Small intestine (tissue), 7 donors: Measurements from ENCODE around the gene RBBP5. TPM values are rescaled to one million over a fixed set of nuclear protein-coding genes. Genes with fewer than 3 reads are reported as not detected.
A peak's percentile ranks its signal among the peaks of the same experiment; 100 is the strongest.

Experiments used
- DNase-seq, 2 donors: peaks; one replicate each; pipeline versions ENCODE4 v3.0.0 to v3.0.0-alpha.2; 2013
- FAIRE-seq: peaks from 2 replicates; lab custom pipeline; 2012; peaks lifted over from hg19 to GRCh38; lab: Jason Lieb, UNC
- H3K27ac ChIP-seq, 3 donors: one replicate each; pipeline ENCODE4 v1.5.1; 2013; ENCODE audit warnings: low read length in 2 of 3, mild to moderate bottlenecking in 2 of 3, control low read depth in 1 of 3, inconsistent platforms in 1 of 3, low read depth in 1 of 3, moderate library complexity in 1 of 3
- H3K27me3 ChIP-seq, 3 donors: one replicate each; pipeline ENCODE4 v1.6.1; 2013; ENCODE audit warnings: low read length in 3 of 3, inconsistent platforms in 1 of 3; ENCODE audit not compliant: control insufficient read depth in 3 of 3, insufficient read depth in 3 of 3
- H3K36me3 ChIP-seq, 3 donors: one replicate each; pipeline ENCODE4 v1.6.1; 2013; ENCODE audit warnings: low read length in 3 of 3, inconsistent platforms in 1 of 3, low read depth in 1 of 3, mild to moderate bottlenecking in 1 of 3, moderate library complexity in 1 of 3; ENCODE audit not compliant: control insufficient read depth in 3 of 3, insufficient read depth in 2 of 3
- H3K4me1 ChIP-seq, 3 donors: one replicate each; pipeline ENCODE4 v1.6.1; 2013; ENCODE audit warnings: low read length in 2 of 3, inconsistent platforms in 1 of 3, low read depth in 1 of 3, mild to moderate bottlenecking in 1 of 3, moderate library complexity in 1 of 3; ENCODE audit not compliant: control insufficient read depth in 3 of 3, insufficient read depth in 2 of 3
- H3K4me3 ChIP-seq, 3 donors: one replicate each; pipeline ENCODE4 v1.5.1; 2013; ENCODE audit warnings: low read length in 3 of 3, control low read depth in 1 of 3, inconsistent platforms in 1 of 3, low read depth in 1 of 3, mild to moderate bottlenecking in 1 of 3, moderate library complexity in 1 of 3
- H3K9me3 ChIP-seq, 2 donors: one replicate each; pipeline ENCODE4 v1.6.1; 2013; ENCODE audit warnings: low read depth in 1 of 2, low read length in 1 of 2; ENCODE audit not compliant: control insufficient read depth in 2 of 2, insufficient read depth in 1 of 2
- WGBS, 3 donors: extraction: QIAGEN DNeasy Blood & Tissue Kit; methylation state at CpG; one replicate each; pipeline ENCODE4 v1.1.7; 2013; 5-methylcytosine and 5-hydroxymethylcytosine counted together
- polyA plus RNA-seq, 4 donors: library from polyadenylated mRNA; stranded (reverse) in 3 of 4; unstranded in 1 of 4; fragments of 200-250 nt in 3 of 4; fragments of 120-200 nt in 1 of 4; gene quantifications; one replicate each; pipeline versions ENCODE4 v1.2.1 to v1.2.3, GENCODE V29; 2013
- donor health status: healthy with polysubstance abuse.
- donor health status: control.
- donor health status: control.
- donor health status: Bipolar disorder and iron deficiency.
- donor health status: healthy.

Gene RBBP5
- polyA plus RNA-seq, 4 donors: 5.9 to 14.4 (median 7.1) TPM

- FAIRE-seq (no peak), DNase-seq (no peak)
- no peaks in the 10 kb centered on the region for H3K27me3 ChIP-seq
- no peak overlapping the region for H3K4me3 ChIP-seq
- H3K9me3 ChIP-seq: no peaks in the 10 kb centered on the region
- peaks cover 31 to 38% (median 33%) of the 10 kb centered on the region in 3 donors for H3K36me3 ChIP-seq
- H3K4me1 ChIP-seq: no peaks in the 10 kb centered on the region
- H3K27ac ChIP-seq: no peak overlapping the region
Observed at GRCh38 chr1:205098242-205098641, 23.5 kb downstream of the RBBP5 start.

- FAIRE-seq (no peak), DNase-seq (peak in 1 of 2 donors; percentile 17)
- Histone ChIP-seq H3K36me3 (peaks cover 31 to 43% (median 42%) of the 10 kb centered on the region in 3 donors), H3K4me1 (no peaks in the 10 kb centered on the region), H3K9me3 (no peaks in the 10 kb centered on the region), H3K4me3 (no peak overlapping the region), H3K27ac (no peak overlapping the region), H3K27me3 (no peaks in the 10 kb centered on the region)
Observed at GRCh38 chr1:205095422-205095821, 26.4 kb downstream of the RBBP5 start.

GRCh38 chr1:205091043-205091740, 30.6 kb downstream of the RBBP5 start:
- no peak for FAIRE-seq
- H3K36me3 ChIP-seq: peaks cover 20 to 31% (median 20%) of the 10 kb centered on the region in 3 donors
- no peak overlapping the region for H3K4me3 ChIP-seq
- no peaks in the 10 kb centered on the region for H3K4me1 ChIP-seq
- 69 to 85% (median 78%) methylated on average over 4 of the region's 4 CpGs for WGBS, 3 donors
- H3K27ac ChIP-seq: no peak overlapping the region
- no peaks in the 10 kb centered on the region for H3K27me3 ChIP-seq
- no peaks in the 10 kb centered on the region for H3K9me3 ChIP-seq
- DNase-seq: peak in 1 of 2 donors; percentile 73

GRCh38 chr1:205088341-205088740, 33.4 kb downstream of the RBBP5 start:
- Histone ChIP-seq H3K4me3 (no peak overlapping the region), H3K27me3 (no peaks in the 10 kb centered on the region), H3K27ac (no peak overlapping the region), H3K4me1 (no peaks in the 10 kb centered on the region), H3K36me3 (peaks cover 17 to 26% (median 26%) of the 10 kb centered on the region in 3 donors), H3K9me3 (no peaks in the 10 kb centered on the region)
- DNase-seq (no peak), FAIRE-seq (no peak)
- 92 to 95% (median 93%) methylated on average over 3 of the region's 3 CpGs for WGBS, 3 donors

GRCh38 chr1:205084360-205084759, 37.4 kb downstream of the RBBP5 start, which contains the start of gene TMEM81:
Gene TMEM81 (minus strand): TSS chr1:205084460. CDS start chr1:205084320, 140 bp downstream.
- 93 to 100% (median 94%) methylated on average over 2 of the region's 2 CpGs for WGBS, 3 donors
- H3K9me3 ChIP-seq: no peaks in the 10 kb centered on the region
- FAIRE-seq (no peak), DNase-seq (no peak)
- H3K36me3 ChIP-seq: peaks cover 2 to 16% (median 11%) of the 10 kb centered on the region in 3 donors
- no peaks in the 10 kb centered on the region for H3K4me1 ChIP-seq
- H3K27ac ChIP-seq: no peak within 1 kb of the TSS
- H3K27me3 ChIP-seq: no peaks in the 10 kb centered on the region
- no peak within 1 kb of the TSS for H3K4me3 ChIP-seq

- H3K27ac ChIP-seq: no peak overlapping the region
- FAIRE-seq (no peak), DNase-seq (no peak)
- 95 to 97% (median 96%) methylated on average over 4 of the region's 4 CpGs for WGBS, 3 donors
- H3K36me3 ChIP-seq: peaks cover 2 to 16% (median 8%) of the 10 kb centered on the region in 3 donors
- no peak overlapping the region for H3K4me3 ChIP-seq
- H3K27me3 ChIP-seq: no peaks in the 10 kb centered on the region
- H3K9me3 ChIP-seq: no peaks in the 10 kb centered on the region
- H3K4me1 ChIP-seq: no peaks in the 10 kb centered on the region
Observed at GRCh38 chr1:205082431-205082830, 39.3 kb downstream of the RBBP5 start.

GRCh38 chr1:205077934-205078311, 43.9 kb downstream of the RBBP5 start:
- no peaks in the 10 kb centered on the region for H3K36me3 ChIP-seq
- H3K9me3 ChIP-seq: no peaks in the 10 kb centered on the region
- no peak overlapping the region for H3K4me3 ChIP-seq
- H3K27ac ChIP-seq: no peak overlapping the region
- H3K27me3 ChIP-seq: no peaks in the 10 kb centered on the region
- no peak for DNase-seq
- FAIRE-seq: no peak
- no peaks in the 10 kb centered on the region for H3K4me1 ChIP-seq
- 78 to 86% (median 83%) methylated on average over 1 of the region's 1 CpG for WGBS, 3 donors

GRCh38 chr1:205077158-205077933, 44.4 kb downstream of the RBBP5 start:
- no peaks in the 10 kb centered on the region for H3K9me3 ChIP-seq
- WGBS, 3 donors: 89 to 90% (median 89%) methylated on average over 7 of the region's 7 CpGs
- no peaks in the 10 kb centered on the region for H3K36me3 ChIP-seq
- H3K27ac ChIP-seq: no peak overlapping the region
- H3K4me3 ChIP-seq: no peak overlapping the region
- no peaks in the 10 kb centered on the region for H3K27me3 ChIP-seq
- H3K4me1 ChIP-seq: no peaks in the 10 kb centered on the region
- FAIRE-seq (no peak), DNase-seq (no peak)
